GM19397 (cell line): ENCODE data around the gene PARP15.
A peak's percentile ranks its signal among the peaks of the same experiment; 100 is the strongest.
"Not testable (repeated sequence)": the region's sequence is repeated elsewhere in the genome, so short reads cannot be mapped to it uniquely, and the experiment has no call there.

Experiments
- ATAC-seq: cut with Tn5 transposase; IDR thresholded peaks from one replicate; pipeline ENCODE4 v1.9.1; 2021; ENCODE audit warnings: mild to moderate bottlenecking, moderate library complexity; ENCODE audit not compliant: unreplicated experiment

The PARP15 gene

GRCh38 chr3:122612696-122613095 lies 35.2 kb downstream of the PARP15 start:
- ATAC-seq = peak; percentile 25

- ATAC-seq = no peak
These were observed 37.9 kb downstream of the PARP15 start for GRCh38 chr3:122615303-122615702.

- no peak for ATAC-seq
These were observed 41.2 kb downstream of the PARP15 start for GRCh38 chr3:122618614-122619013.

GRCh38 chr3:122619040-122619439 lies 41.6 kb downstream of the PARP15 start:
- ATAC-seq = no peak

GRCh38 chr3:122620399-122620798 lies 42.9 kb downstream of the PARP15 start:
- no peak for ATAC-seq

GRCh38 chr3:122621112-122621511 lies 43.7 kb downstream of the PARP15 start:
- peak; percentile 35 for ATAC-seq

- no peak for ATAC-seq
These were observed 45.8 kb downstream of the PARP15 start for GRCh38 chr3:122623031-122623829.

GRCh38 chr3:122626515-122627180 lies 49.2 kb downstream of the PARP15 start:
- ATAC-seq = no peak

GRCh38 chr3:122627301-122627700 lies 49.9 kb downstream of the PARP15 start:
- ATAC-seq = no peak

- ATAC-seq = no peak
These were observed 51.1 kb downstream of the PARP15 start for GRCh38 chr3:122628567-122628966.

- ATAC-seq = no peak
These were observed 52.3 kb downstream of the PARP15 start for GRCh38 chr3:122629763-122630162.

GRCh38 chr3:122635789-122636188 lies 58.3 kb downstream of the PARP15 start:
- ATAC-seq = no peak

- no peak for ATAC-seq
These were observed 59.2 kb downstream of the PARP15 start for GRCh38 chr3:122636697-122637096.

GRCh38 chr3:122640437-122640999 lies 63.1 kb downstream of the PARP15 start:
- ATAC-seq = no peak

GRCh38 chr3:122642935-122643334 lies 65.5 kb downstream of the PARP15 start:
- peak; percentile 69 for ATAC-seq

GRCh38 chr3:122646146-122646988 lies 68.9 kb downstream of the PARP15 start:
- ATAC-seq = no peak

GRCh38 chr3:122651233-122651907 lies 73.9 kb downstream of the PARP15 start:
- ATAC-seq = not testable (repeated sequence)

GRCh38 chr3:122651962-122652361 lies 74.5 kb downstream of the PARP15 start:
- ATAC-seq = not testable (repeated sequence)

GRCh38 chr3:122658336-122658735 lies 80.9 kb downstream of the PARP15 start:
- ATAC-seq = not testable (repeated sequence)

GRCh38 chr3:122660297-122660974 lies 83.0 kb downstream of the PARP15 start:
- no peak for ATAC-seq
